Parathyroid adenoma (tissue), 2 donors: ENCODE results near the gene GMCL1.

Source experiments
- H2AFZ ChIP-seq: fragments of 300-600 bp; sonication (generic); one replicate; pipeline ENCODE4 v1.7.0; 2017; ENCODE audit warnings: antibody characterized with exemption, mild to moderate bottlenecking
- H3K27ac ChIP-seq: fragments of 300-600 bp; sonication (generic); one replicate; pipeline ENCODE4 v1.7.0; 2017
- H3K27me3 ChIP-seq: fragments of 300-600 bp; sonication (generic); one replicate; pipeline ENCODE4 v1.7.0; 2017; ENCODE audit warnings: low read length; ENCODE audit not compliant: control insufficient read depth, insufficient read depth
- H3K36me3 ChIP-seq: fragments of 300-600 bp; sonication (generic); one replicate; pipeline ENCODE4 v1.7.0; 2017; ENCODE audit warnings: low read length; ENCODE audit not compliant: control insufficient read depth, insufficient read depth
- H3K4me1 ChIP-seq: fragments of 300-600 bp; sonication (generic); one replicate; pipeline ENCODE4 v1.7.0; 2017; ENCODE audit warnings: control low read depth
- H3K4me2 ChIP-seq: fragments of 300-600 bp; sonication (generic); one replicate; pipeline ENCODE4 v1.7.0; 2017; ENCODE audit warnings: low read length
- H3K4me3 ChIP-seq: fragments of 300-600 bp; sonication (generic); one replicate; pipeline ENCODE4 v1.7.0; 2017; ENCODE audit warnings: low read depth, low read length
- H3K79me2 ChIP-seq: fragments of 300-600 bp; sonication (generic); one replicate; pipeline ENCODE4 v1.7.0; 2017; ENCODE audit warnings: control low read depth
- H3K9ac ChIP-seq: fragments of 300-600 bp; sonication (generic); one replicate; pipeline ENCODE4 v1.7.0; 2017; ENCODE audit warnings: mild to moderate bottlenecking
- H3K9me3 ChIP-seq: fragments of 300-600 bp; sonication (generic); one replicate; pipeline ENCODE4 v1.7.0; 2017; ENCODE audit warnings: low read length; ENCODE audit not compliant: control insufficient read depth
- TF ChIP-seq, protein P1 (sequence below): fragments of 300-600 bp; sonication (generic); IDR thresholded peaks from one replicate; pipeline ENCODE4 v1.7.0; 2017; ENCODE audit warnings: antibody characterized with exemption, mild to moderate bottlenecking
- donor health status: primary hyperparathyroidism.

GMCL1 gene

DNA sequence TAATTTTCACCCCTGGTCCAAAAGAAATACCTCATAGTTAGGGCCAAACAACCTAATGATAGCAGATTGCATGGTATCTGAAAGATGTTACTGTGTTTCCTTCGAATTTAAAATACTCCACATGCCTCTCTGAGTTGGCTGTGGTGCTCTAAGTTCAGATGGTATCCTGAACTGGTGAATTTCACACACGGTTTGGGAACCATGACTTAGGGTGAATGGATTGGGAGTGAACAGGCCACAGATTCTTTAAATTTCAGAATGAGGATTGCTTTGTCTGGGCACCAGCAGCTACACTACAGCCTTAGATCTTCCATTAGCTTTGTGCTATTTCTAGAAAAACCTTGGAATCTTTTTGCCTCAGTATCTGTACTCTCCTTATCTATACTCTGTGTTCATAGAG lies 6.2 kb downstream of the GMCL1 start:
- Histone ChIP-seq H2AFZ (no peak overlapping the region), H3K27me3 (no peaks in the 10 kb centered on the region), H3K27ac (no peak overlapping the region), H3K4me1 (no peaks in the 10 kb centered on the region), H3K79me2 (peaks cover 7% of the 10 kb centered on the region), H3K36me3 (no peaks in the 10 kb centered on the region), H3K4me2 (no peak overlapping the region), H3K9ac (no peak overlapping the region), H3K9me3 (no peaks in the 10 kb centered on the region), H3K4me3 (no peak overlapping the region)
- TF ChIP-seq, protein P1, sequence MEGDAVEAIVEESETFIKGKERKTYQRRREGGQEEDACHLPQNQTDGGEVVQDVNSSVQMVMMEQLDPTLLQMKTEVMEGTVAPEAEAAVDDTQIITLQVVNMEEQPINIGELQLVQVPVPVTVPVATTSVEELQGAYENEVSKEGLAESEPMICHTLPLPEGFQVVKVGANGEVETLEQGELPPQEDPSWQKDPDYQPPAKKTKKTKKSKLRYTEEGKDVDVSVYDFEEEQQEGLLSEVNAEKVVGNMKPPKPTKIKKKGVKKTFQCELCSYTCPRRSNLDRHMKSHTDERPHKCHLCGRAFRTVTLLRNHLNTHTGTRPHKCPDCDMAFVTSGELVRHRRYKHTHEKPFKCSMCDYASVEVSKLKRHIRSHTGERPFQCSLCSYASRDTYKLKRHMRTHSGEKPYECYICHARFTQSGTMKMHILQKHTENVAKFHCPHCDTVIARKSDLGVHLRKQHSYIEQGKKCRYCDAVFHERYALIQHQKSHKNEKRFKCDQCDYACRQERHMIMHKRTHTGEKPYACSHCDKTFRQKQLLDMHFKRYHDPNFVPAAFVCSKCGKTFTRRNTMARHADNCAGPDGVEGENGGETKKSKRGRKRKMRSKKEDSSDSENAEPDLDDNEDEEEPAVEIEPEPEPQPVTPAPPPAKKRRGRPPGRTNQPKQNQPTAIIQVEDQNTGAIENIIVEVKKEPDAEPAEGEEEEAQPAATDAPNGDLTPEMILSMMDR: no peak

DNA sequence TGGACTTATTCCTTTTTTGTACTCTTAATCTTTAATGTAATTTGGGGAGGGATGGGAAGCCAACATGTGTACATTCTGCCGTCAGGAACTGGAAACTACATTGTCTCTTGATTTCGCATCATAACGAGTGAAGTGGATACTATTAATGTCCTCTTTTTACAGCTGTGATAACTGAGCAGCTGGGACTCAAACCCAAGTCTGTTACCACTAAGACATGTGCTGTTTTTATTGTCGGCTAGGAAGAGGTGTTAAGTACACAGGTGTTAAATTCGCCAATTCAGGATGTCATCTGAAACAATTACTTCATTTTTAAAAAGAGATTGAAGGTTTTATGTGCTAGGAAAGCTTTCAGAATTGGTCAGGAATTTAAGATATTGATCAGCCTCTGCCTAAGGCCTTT lies 6.9 kb downstream of the GMCL1 start:
- TF ChIP-seq, protein P1: no peak
- no peak overlapping the region for H3K27ac ChIP-seq
- H3K4me1 ChIP-seq: no peaks in the 10 kb centered on the region
- no peak overlapping the region for H3K4me3 ChIP-seq
- H3K79me2 ChIP-seq: peaks cover 5% of the 10 kb centered on the region
- H3K9ac ChIP-seq: no peak overlapping the region
- no peak overlapping the region for H2AFZ ChIP-seq
- H3K4me2 ChIP-seq: no peak overlapping the region
- no peaks in the 10 kb centered on the region for H3K9me3 ChIP-seq
- no peaks in the 10 kb centered on the region for H3K36me3 ChIP-seq
- H3K27me3 ChIP-seq: no peaks in the 10 kb centered on the region

DNA sequence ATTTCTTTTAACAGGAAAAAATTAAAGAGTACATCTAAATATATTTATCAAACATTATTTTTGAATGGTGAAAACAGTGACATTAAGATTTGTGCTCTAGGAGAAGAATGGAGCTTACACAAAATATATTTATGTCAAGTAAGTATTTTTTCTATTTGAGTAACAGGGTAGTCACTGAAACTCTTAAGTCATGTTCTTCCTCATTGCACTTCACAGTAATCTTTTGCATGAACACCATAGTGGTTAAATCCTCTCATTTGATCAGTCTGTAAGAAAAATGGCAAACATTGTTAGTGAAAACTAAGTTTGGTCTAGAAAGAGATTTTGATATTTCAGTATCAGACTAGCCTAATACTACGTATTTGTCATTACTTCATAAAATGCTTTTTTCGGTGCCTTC lies 8.1 kb downstream of the GMCL1 start:
- no peaks in the 10 kb centered on the region for H3K79me2 ChIP-seq
- no peak overlapping the region for H3K4me3 ChIP-seq
- H3K9ac ChIP-seq: no peak overlapping the region
- H3K27ac ChIP-seq: no peak overlapping the region
- H2AFZ ChIP-seq: no peak overlapping the region
- no peaks in the 10 kb centered on the region for H3K36me3 ChIP-seq
- no peaks in the 10 kb centered on the region for H3K4me1 ChIP-seq
- no peak overlapping the region for H3K4me2 ChIP-seq
- TF ChIP-seq, protein P1: no peak
- H3K9me3 ChIP-seq: no peaks in the 10 kb centered on the region
- no peaks in the 10 kb centered on the region for H3K27me3 ChIP-seq

DNA sequence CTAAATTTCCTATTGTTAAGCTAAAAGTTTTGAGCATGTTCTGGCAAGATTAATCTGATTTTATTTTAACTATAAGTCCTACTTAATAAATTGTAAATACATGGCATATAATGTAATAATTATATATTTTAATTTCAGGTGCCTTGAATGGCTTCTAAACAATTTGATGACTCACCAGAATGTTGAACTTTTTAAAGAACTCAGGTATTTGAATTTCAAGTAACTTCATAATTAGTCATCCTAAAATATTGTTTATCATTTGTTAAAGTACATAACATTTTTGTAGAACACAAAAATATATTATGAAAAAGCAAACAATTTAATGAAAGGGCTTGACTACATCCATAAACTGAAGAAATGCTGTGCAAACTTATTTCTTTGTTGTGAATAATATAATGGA lies 14.5 kb downstream of the GMCL1 start:
- H3K4me2 ChIP-seq: no peak overlapping the region
- H3K4me1 ChIP-seq: no peaks in the 10 kb centered on the region
- no peaks in the 10 kb centered on the region for H3K9me3 ChIP-seq
- no peaks in the 10 kb centered on the region for H3K27me3 ChIP-seq
- H2AFZ ChIP-seq: no peak overlapping the region
- H3K4me3 ChIP-seq: no peak overlapping the region
- no peaks in the 10 kb centered on the region for H3K79me2 ChIP-seq
- TF ChIP-seq, protein P1: no peak
- H3K9ac ChIP-seq: no peak overlapping the region
- no peak overlapping the region for H3K27ac ChIP-seq
- no peaks in the 10 kb centered on the region for H3K36me3 ChIP-seq

DNA sequence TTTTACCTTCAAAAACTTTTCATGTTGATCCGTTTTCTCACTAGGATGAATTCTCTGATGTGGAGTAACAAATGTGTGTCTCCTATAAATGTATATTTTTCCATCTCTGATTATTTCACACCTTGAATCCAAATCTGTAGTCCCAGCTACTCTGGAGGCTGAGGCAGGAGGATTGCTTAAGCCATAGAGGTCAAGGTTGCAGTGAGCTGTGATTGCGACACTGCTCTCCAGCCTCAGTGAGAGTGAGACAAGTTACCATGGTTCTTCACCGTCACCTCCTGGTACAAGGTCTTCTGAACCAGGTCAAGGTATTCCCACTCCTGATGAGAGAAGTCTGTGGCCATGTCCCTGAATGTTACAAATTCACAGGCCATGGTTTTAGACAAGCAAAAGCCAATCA lies 15.1 kb downstream of the GMCL1 start:
- TF ChIP-seq, protein P1: no peak
- H3K9me3 ChIP-seq: no peaks in the 10 kb centered on the region
- H3K36me3 ChIP-seq: no peaks in the 10 kb centered on the region
- no peaks in the 10 kb centered on the region for H3K27me3 ChIP-seq
- H3K4me1 ChIP-seq: no peaks in the 10 kb centered on the region
- H3K9ac ChIP-seq: no peak overlapping the region
- H3K4me3 ChIP-seq: no peak overlapping the region
- H3K4me2 ChIP-seq: no peak overlapping the region
- no peak overlapping the region for H2AFZ ChIP-seq
- H3K27ac ChIP-seq: no peak overlapping the region
- no peaks in the 10 kb centered on the region for H3K79me2 ChIP-seq
